ENCODE measurements around the gene FHL1.

The FHL1 gene

DNA sequence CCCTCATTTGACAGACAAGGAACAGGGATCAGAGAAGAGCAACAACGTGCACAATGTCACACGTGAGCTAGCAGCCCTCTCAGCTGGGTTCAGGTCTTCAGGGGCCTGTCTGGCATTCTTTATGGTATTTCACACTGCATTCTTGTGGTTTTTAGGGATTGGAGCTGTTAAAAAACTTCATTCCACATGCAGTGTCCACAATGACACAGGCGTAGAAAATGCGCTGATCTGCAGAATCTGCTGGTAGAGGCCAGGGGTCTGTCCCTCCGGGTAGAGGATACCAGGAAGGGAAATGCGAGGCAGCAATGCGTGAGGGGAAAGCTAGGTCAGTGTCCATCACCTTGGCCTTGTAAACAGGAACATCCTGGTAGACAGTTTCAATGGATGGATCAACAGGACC, 67.2 kb downstream of the FHL1 start:
- no peaks in the 10 kb centered on the region for H3K27me3 ChIP-seq (ENCODE audit: insufficient read depth, insufficient read length)
- DNase-seq (ENCODE audit: low read depth, low spot score), result no peak
- no peak overlapping the region for H3K4me3 ChIP-seq (ENCODE audit: insufficient read length, low read depth)
- H3K4me1 ChIP-seq (ENCODE audit: insufficient read depth, insufficient read length), result no peaks in the 10 kb centered on the region
- H3K9me3 ChIP-seq (ENCODE audit: insufficient read depth, low read length), result no peaks in the 10 kb centered on the region
- H3K36me3 ChIP-seq (ENCODE audit: insufficient read depth, insufficient read length, low read length), result peaks cover 6% of the 10 kb centered on the region
- TF ChIP-seq YY1 (IDR thresholded peaks at IDR 0.05; ENCODE audit: insufficient read depth, insufficient read length), result no peak
- TF ChIP-seq ZNF274 (IDR thresholded peaks at IDR 0.05; ENCODE audit: low read depth, low read length), result no peak
- no peak for TF ChIP-seq SUZ12 (IDR thresholded peaks at IDR 0.05; ENCODE audit: extremely low read depth, insufficient read depth, insufficient read length)
- H3K9ac ChIP-seq (ENCODE audit: insufficient read length, low read depth), result no peak overlapping the region

- no peak for TF ChIP-seq ZNF274 (IDR thresholded peaks at IDR 0.05; ENCODE audit: low read depth, low read length)
- no peak for TF ChIP-seq YY1 (IDR thresholded peaks at IDR 0.05; ENCODE audit: insufficient read depth, insufficient read length)
- no peak for TF ChIP-seq SUZ12 (IDR thresholded peaks at IDR 0.05; ENCODE audit: extremely low read depth, insufficient read depth, insufficient read length)
- Histone ChIP-seq H3K27me3 (ENCODE audit: insufficient read depth, insufficient read length) (no peaks in the 10 kb centered on the region), H3K4me3 (ENCODE audit: insufficient read length, low read depth) (no peak overlapping the region), H3K4me1 (ENCODE audit: insufficient read depth, insufficient read length) (no peaks in the 10 kb centered on the region), H3K36me3 (ENCODE audit: insufficient read depth, insufficient read length, low read length) (peaks cover 15% of the 10 kb centered on the region), H3K9me3 (ENCODE audit: insufficient read depth, low read length) (no peaks in the 10 kb centered on the region), H3K9ac (ENCODE audit: insufficient read length, low read depth) (no peak overlapping the region)
- no peak for DNase-seq (ENCODE audit: low read depth, low spot score)
Measured at GRCh38 chrX:136215559-136215958, 68.2 kb downstream of the FHL1 start.

DNA sequence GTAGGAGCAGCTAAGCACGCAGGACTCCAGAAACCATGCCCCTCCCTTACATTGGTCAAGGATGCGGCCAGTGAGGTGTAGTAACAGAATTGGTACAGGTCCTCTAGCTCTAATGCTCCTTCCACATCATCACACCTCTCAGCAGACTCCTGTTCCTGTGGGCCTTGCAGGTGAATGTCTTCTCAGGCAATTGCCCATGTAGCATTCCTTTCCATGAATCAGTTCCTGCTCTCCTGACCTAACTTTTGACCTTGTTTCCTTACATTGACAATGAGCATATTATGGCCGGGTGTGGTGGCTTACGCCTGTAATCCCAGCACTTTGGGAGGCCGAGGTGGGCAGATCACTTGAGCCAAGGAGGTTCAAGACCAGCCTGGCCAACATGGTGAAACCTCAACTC, 72.6 kb downstream of the FHL1 start:
- Histone ChIP-seq H3K36me3 (ENCODE audit: insufficient read depth, insufficient read length, low read length) (peaks cover 32% of the 10 kb centered on the region), H3K4me1 (ENCODE audit: insufficient read depth, insufficient read length) (no peaks in the 10 kb centered on the region), H3K27me3 (ENCODE audit: insufficient read depth, insufficient read length) (no peaks in the 10 kb centered on the region), H3K9ac (ENCODE audit: insufficient read length, low read depth) (no peak overlapping the region), H3K9me3 (ENCODE audit: insufficient read depth, low read length) (no peaks in the 10 kb centered on the region), H3K4me3 (ENCODE audit: insufficient read length, low read depth) (no peak overlapping the region)
- TF ChIP-seq ZNF274 (IDR thresholded peaks at IDR 0.05; ENCODE audit: low read depth, low read length), result no peak
- no peak for TF ChIP-seq YY1 (IDR thresholded peaks at IDR 0.05; ENCODE audit: insufficient read depth, insufficient read length)
- no peak for TF ChIP-seq SUZ12 (IDR thresholded peaks at IDR 0.05; ENCODE audit: extremely low read depth, insufficient read depth, insufficient read length)
- no peak for DNase-seq (ENCODE audit: low read depth, low spot score)

GRCh38 chrX:136220540-136220939, 73.2 kb downstream of the FHL1 start:
- Histone ChIP-seq H3K36me3 (ENCODE audit: insufficient read depth, insufficient read length, low read length) (peaks cover 36% of the 10 kb centered on the region), H3K9me3 (ENCODE audit: insufficient read depth, low read length) (no peaks in the 10 kb centered on the region), H3K9ac (ENCODE audit: insufficient read length, low read depth) (no peak overlapping the region), H3K27me3 (ENCODE audit: insufficient read depth, insufficient read length) (no peaks in the 10 kb centered on the region), H3K4me1 (ENCODE audit: insufficient read depth, insufficient read length) (no peaks in the 10 kb centered on the region), H3K4me3 (ENCODE audit: insufficient read length, low read depth) (no peak overlapping the region)
- DNase-seq (ENCODE audit: low read depth, low spot score), result no peak
- no peak for TF ChIP-seq SUZ12 (IDR thresholded peaks at IDR 0.05; ENCODE audit: extremely low read depth, insufficient read depth, insufficient read length)
- TF ChIP-seq YY1 (IDR thresholded peaks at IDR 0.05; ENCODE audit: insufficient read depth, insufficient read length), result no peak
- no peak for TF ChIP-seq ZNF274 (IDR thresholded peaks at IDR 0.05; ENCODE audit: low read depth, low read length)

DNA sequence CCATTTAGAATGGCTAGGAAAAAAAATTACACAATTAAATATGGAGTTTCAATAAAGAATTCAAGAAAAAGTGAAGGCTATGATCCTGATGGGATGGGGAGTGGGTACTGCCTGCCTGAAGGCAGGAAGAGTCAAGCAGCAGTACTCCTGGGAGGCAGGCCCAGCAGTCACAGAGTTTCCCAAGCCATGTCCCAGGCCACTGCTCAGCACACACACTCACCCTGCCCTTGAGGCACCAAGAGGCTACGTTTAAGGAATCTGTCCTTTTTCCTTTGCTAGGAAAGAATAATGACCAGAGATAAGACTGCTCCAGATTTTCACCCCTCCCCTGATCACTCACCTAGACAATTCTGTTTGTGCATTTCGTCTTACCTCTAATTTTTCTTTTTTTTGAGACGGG, 73.6 kb downstream of the FHL1 start:
- Histone ChIP-seq H3K4me1 (ENCODE audit: insufficient read depth, insufficient read length) (no peaks in the 10 kb centered on the region), H3K36me3 (ENCODE audit: insufficient read depth, insufficient read length, low read length) (peaks cover 37% of the 10 kb centered on the region), H3K4me3 (ENCODE audit: insufficient read length, low read depth) (no peak overlapping the region), H3K9ac (ENCODE audit: insufficient read length, low read depth) (no peak overlapping the region), H3K27me3 (ENCODE audit: insufficient read depth, insufficient read length) (no peaks in the 10 kb centered on the region), H3K9me3 (ENCODE audit: insufficient read depth, low read length) (no peaks in the 10 kb centered on the region)
- TF ChIP-seq SUZ12 (IDR thresholded peaks at IDR 0.05; ENCODE audit: extremely low read depth, insufficient read depth, insufficient read length) (no peak), ZNF274 (IDR thresholded peaks at IDR 0.05; ENCODE audit: low read depth, low read length) (no peak), YY1 (IDR thresholded peaks at IDR 0.05; ENCODE audit: insufficient read depth, insufficient read length) (no peak)
- DNase-seq (ENCODE audit: low read depth, low spot score), result no peak

DNA sequence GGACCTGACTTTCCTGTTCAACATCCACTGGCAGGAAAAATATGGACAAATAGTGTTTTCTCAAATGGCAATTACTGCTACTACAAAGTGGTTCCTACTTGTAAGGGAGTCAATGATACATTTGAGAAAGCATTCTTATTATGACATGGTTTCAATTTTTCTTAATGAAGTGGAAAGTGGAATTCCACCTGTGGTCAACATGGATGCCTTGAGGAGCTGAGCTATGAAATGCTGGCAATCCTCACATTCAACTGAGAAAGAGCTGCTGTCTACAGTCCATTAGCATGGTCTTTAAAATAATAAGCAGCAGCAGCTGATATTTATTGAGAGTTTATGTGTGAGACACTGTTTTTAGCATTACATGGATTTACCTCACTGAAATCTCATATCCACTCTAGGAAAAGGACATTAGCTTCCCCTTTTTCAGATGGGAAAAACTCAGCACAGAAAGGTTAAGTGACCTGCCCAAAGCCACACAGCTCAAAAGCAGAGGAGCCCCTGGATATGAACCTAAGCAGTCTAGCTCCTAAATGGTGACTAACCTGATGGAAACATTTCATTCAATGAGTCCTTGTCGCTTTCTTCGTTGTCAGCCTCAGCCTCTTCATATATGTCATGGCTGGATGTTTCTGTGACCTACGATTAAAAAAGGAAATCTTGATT, 74.6 kb downstream of the FHL1 start:
- H3K27me3 ChIP-seq (ENCODE audit: insufficient read depth, insufficient read length), result no peaks in the 10 kb centered on the region
- TF ChIP-seq SUZ12 (IDR thresholded peaks at IDR 0.05; ENCODE audit: extremely low read depth, insufficient read depth, insufficient read length), result no peak
- TF ChIP-seq ZNF274 (IDR thresholded peaks at IDR 0.05; ENCODE audit: low read depth, low read length), result no peak
- TF ChIP-seq YY1 (IDR thresholded peaks at IDR 0.05; ENCODE audit: insufficient read depth, insufficient read length), result no peak
- no peak overlapping the region for H3K9ac ChIP-seq (ENCODE audit: insufficient read length, low read depth)
- H3K4me1 ChIP-seq (ENCODE audit: insufficient read depth, insufficient read length), result no peaks in the 10 kb centered on the region
- DNase-seq (ENCODE audit: low read depth, low spot score), result no peak
- H3K4me3 ChIP-seq (ENCODE audit: insufficient read length, low read depth), result no peak overlapping the region
- H3K9me3 ChIP-seq (ENCODE audit: insufficient read depth, low read length), result no peaks in the 10 kb centered on the region
- H3K36me3 ChIP-seq (ENCODE audit: insufficient read depth, insufficient read length, low read length), result peaks cover 40% of the 10 kb centered on the region

- Histone ChIP-seq H3K9ac (ENCODE audit: insufficient read length, low read depth) (no peak overlapping the region), H3K4me3 (ENCODE audit: insufficient read length, low read depth) (no peak overlapping the region), H3K36me3 (ENCODE audit: insufficient read depth, insufficient read length, low read length) (peaks cover 21% of the 10 kb centered on the region), H3K4me1 (ENCODE audit: insufficient read depth, insufficient read length) (no peaks in the 10 kb centered on the region), H3K27me3 (ENCODE audit: insufficient read depth, insufficient read length) (no peaks in the 10 kb centered on the region), H3K9me3 (ENCODE audit: insufficient read depth, low read length) (no peaks in the 10 kb centered on the region)
- no peak for DNase-seq (ENCODE audit: low read depth, low spot score)
- no peak for TF ChIP-seq YY1 (IDR thresholded peaks at IDR 0.05; ENCODE audit: insufficient read depth, insufficient read length)
- TF ChIP-seq ZNF274 (IDR thresholded peaks at IDR 0.05; ENCODE audit: low read depth, low read length), result no peak
- TF ChIP-seq SUZ12 (IDR thresholded peaks at IDR 0.05; ENCODE audit: extremely low read depth, insufficient read depth, insufficient read length), result no peak
Measured at GRCh38 chrX:136227074-136227473, 79.7 kb downstream of the FHL1 start.

All from NT2/D1 (cell line).